NCI-H2171 (cell line): Measurements from ENCODE around the gene C2CD3.
"Not testable (repeated sequence)": the region's sequence is repeated elsewhere in the genome, so short reads cannot be mapped to it uniquely, and the experiment has no call there.

Source experiments
- DNase-seq: peaks from one replicate; lab custom pipeline; 2025; lab: John Stamatoyannopoulos, UW

C2CD3 gene

DNA sequence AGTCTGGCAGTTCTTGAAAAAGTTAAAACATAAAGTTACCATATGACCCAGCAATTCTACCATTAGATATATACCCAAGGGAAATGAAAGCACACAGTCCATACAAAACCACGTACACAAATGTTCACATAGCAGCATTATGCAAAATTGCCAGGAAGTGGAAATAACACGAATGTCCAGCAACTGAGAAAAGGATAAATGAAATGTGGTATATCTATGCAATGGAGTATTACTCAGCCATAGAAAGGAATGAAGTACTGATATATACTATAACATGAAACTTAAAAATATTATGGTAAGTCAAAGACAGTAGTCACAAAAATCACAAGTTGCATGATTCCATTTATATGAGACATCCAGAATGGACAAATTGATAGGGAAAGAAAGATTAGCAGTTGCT, 57.9 kb downstream of the C2CD3 start:
- no peak for DNase-seq

DNA sequence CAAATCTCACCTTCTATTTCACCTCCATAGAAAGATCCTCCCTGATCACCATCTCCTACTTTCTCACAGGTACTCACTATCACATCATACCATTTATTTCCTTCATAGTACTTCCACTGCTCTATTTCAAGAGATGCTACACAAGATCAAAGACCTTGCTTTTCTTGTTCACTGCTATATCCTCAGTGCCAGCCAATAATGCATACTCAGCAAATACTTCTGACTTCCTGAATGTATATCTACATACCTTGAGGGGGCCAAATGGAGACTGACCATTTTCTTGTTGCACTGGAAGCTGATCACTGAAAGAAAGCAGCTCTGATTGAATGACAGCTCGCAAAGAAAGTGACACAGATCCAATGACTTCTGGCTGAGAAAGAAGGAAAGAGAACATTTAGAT, 64.7 kb downstream of the C2CD3 start:
- no peak for DNase-seq

DNA sequence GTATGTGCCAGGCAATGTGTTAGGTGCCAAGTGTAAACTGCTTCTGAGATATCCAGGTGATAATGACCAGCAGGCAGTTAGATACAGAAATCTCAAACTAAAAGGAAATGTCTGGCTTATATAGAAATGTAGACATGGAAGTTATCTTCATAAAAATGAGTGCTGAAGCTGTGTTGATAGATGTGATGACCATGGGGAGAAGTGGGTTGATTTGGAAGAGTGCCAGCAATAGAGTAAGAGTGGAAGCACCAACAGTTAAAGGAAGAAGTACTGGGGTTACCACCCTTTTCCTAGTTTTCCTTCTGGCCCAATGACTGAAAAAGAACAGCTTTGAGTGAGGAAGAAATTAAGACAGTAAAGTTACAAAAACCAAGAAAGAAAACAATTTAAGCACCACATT, 68.5 kb downstream of the C2CD3 start:
- no peak for DNase-seq

DNA sequence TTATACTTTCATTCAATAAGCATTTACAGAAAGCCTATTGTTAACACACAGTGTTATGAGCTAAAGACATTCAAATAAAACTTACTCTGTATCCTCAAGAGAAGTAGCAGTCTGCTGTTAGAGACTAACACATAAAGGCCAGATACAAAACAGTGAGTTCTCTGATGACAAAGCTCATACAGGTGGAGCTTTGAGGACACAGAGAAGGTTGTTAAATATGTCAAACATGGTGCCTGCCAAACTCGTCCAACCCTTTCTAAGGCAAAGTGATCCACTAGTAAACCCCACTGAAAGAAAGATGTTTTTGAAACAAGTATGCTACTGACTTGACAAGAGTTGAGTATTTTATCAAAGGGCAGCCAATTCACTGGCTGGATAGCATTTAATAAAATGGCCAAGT, 70.1 kb downstream of the C2CD3 start:
- DNase-seq, result no peak

DNA sequence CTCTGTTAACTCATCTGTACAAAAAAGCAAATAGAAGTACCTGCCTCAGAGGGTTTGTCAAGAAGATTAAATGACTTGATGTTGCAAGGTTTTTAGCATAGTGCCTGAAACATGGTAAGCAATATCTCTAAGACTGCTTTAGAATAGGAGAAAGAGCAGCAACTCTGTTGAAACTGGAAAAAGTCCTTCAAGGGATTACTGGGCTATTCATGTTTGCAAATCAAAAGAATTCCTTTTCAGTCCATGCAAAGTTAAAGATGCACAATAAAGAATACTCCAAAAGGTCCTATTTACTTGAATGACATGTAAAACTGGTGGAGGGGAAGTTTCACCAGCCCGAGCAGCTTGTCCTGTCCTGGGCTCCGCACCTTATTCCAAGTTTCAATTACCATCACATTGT, 70.6 kb downstream of the C2CD3 start:
- DNase-seq, result no peak

DNA sequence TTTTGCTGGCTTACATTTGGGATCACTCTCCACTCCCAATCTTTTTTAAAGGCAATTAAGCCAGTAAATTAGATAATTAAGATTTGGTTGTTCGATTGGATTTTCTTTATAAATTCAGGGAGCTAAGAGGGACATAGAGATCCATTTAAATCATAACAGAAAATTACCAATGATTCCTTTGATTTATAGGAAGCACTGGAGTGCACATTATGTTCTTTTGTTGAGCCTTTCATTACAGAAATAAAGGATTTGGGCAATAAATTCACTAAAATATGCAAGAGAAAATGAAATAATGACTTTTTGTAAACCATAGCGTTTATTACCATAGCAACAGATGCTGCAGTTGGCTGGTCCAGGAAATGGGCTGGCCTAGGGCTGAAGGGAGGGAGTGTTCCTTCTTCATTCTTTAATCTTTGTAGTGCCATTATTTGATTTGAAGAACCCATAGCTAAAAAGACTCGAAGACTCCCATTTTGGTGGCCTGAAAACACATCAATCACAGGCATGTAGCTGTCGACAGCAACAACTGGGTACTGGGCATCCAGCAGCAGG, 73.0 kb downstream of the C2CD3 start:
- DNase-seq, result no peak

DNA sequence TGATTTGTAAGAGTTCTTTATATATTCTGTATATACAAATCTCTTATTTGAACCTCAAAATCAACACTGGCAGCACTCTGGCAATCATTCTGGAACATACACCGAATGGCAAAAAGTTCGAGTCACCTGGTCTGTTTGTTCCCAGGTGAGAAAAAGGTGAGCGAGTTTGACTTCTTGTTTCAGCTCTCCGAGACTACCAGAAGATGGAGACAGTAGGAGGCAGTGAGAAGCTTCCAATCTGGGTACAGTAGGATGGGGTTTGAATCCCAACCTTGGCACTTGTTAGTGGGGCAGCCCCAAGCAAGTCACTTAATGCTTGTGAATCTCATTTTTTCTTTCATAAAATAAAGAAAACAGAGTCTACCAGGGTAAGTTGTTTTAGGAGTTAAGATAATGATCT, 76.4 kb downstream of the C2CD3 start:
- DNase-seq, result no peak

DNA sequence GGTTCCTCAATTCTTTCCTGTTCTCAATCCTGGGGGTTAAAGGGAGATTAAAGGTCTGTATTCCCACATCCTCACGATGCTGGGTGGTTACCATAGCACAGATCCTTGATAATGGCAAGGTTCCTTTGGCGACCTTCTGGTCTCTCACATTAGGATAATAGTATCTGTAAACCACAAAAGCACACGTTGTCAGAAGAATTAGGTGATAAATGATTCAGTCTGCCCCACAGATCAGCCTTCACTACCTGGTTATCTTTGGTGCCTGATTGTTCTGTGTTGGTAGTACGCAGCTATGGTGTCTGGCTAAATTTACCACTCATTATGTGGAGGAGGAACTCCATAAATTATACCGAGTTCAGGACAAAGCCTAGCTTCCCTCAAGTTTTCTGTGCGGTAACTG, 78.4 kb downstream of the C2CD3 start:
- DNase-seq, result no peak

DNA sequence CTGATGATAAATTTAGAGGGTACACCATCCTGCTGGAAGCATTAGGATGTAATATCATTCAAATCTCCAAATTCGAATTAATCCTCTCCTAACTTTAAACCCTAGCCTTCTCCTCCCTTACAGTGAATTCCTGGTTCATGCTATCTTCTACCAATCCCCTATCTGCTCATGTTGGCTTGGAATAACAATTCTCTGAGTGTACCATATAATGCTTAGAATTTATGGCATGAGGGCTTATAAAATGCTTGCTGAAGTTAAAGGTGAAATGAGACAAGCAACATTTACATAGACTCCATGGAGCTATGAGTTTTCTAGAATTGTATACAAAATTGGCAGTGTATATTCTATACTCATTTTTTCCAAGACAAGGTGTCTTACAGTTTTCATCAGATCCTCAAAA, 79.3 kb downstream of the C2CD3 start:
- no peak for DNase-seq

DNA sequence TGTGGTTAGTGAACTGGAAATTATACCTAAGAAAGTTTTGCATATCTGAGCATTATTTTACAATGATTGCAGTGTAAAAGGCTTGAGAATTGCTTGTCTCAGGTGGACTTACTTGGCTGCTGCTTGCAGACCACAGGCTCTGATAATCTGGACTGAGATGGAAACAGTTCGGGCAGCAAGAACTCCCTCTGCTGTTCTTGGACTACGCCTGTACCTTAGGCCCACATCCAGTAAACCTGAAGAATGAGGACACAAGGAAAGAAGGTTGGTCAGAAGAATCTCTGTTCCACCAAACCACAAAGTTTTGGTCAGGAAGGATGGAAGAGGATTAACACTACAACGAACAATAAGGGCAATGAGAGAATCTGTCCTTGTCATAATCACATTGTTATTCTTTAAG, 80.1 kb downstream of the C2CD3 start:
- DNase-seq, result no peak

DNA sequence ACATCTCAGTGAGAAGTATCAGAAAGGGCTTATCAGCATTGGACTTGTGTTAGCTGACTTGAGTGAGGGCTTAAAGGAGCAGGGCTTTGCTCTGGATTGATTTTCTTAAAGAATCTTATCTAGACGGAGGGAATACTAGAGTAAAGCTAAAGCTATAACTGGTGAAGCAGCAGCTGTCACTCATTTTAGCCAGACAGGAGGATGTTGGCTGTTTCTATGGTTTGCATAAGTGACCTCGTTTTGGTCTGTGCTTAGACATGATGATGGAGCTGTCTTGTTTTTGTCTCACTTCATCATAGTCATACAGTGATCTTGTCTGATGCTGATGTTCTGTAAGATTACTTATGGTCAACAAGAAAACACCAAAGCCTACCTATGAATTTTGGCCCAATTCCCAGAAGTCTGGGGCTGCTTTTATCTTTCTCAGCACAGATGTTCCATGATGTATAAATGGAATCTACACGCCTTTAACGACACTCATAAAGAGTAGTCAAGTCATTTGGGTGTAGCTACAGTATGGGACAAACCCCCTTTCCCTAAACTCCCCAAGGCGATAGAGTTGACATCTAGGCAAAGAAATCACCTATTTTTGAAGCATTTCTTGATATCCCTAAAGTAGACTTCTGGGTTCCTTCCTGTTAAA, 84.4 kb downstream of the C2CD3 start:
- DNase-seq, result no peak

DNA sequence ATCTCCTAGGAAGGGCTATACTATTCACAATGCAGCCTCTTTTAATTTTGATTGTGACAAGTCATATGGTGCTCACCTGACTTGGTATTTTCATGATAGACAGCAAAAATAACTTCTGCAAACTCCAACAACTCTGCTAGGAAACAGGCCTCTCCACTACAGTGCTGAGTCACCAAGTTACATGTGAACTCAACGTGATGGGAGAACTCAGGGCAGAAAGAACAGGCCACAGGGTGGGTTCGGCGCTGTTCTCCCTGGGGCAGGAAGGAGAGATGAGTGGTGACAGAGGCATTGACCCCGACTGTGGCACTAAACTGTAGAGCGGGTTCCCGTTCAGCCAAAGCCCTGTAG, 85.3 kb downstream of the C2CD3 start:
- DNase-seq, result no peak

DNA sequence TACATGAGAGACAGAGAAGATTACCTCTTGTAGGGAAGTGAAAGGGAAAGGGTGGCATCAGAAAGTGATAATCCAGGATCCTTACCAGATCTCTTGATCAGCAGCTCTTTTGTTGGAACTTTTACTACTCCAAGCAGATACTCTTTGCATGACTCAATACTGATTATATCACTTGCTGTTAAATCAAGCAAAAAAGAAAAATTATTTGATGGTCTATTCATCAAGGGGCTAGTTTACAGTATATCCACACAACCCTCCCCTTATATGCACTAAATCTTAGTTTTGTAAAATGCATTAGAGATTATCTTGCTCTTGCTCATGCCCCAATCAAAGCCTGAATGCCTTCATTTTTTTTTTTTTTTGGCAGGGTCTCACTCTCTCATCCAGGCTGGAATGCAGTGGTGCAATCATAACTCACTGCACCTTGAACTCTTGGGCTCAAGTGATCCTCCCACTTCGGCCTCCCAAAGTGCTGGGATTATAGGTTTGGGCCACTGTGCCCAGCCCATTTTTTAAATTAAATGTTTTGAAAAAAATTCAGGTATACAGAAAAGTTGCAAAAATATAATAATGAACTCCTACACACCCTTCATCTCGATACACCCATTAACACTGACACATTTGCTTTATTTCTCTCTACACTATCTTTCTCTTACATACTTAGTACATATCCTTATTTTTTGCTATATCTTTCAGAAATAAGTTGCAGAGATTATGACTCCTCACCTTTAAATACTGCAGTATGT, 85.8 kb downstream of the C2CD3 start:
- no peak for DNase-seq

DNA sequence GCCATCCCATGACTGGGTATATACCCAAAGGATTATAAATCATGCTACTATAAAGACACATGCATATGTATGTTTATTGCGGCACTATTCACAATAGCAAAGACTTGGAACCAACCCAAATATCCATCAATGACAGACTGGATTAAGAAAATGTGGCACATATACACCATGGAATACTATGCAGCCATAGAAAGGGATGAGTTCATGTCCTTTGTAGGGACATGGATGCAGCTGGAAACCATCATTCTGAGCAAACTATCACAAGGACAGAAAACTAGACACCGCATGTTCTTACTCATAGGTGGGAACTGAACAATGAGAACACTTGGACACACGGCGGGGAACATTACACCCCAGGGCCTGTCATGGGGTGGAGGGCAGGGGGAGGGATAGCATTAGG, 86.9 kb downstream of the C2CD3 start:
- not testable (repeated sequence) for DNase-seq

DNA sequence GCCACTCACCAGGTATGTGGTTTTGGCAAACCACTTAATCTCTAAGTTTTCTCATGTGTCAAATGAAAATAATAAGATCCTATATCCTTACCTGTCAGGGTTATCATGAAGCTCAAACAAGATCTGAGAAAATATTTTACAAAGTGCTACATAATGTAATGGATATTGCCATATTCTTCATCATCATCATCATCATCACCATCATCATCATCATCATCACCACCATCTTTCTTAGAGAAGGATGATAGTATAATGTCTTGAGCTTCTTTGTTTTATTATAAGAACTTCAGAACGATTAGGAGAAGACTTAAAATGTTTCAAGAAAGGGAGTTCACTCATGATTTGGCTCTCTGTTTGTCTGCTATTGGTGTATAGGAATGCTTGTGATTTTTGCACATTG, 89.4 kb downstream of the C2CD3 start:
- no peak for DNase-seq

DNA sequence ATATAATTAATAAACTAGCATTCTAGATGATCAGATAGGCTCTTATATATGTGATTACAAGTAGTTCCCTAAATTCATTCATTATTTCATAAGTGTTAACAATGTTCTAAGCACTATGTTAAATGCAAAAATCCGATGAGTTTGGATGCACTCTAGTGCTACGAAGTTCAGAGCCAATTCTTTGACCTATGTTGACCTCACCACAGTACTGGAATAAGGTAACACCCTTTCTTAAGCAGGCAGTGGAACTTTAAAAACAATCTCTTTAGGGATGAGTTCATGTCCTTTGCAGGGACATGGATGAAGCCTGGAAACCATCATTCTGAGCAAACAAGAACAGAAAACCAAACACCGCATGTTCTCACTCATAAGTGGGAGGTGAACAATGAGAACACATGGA, 93.6 kb downstream of the C2CD3 start:
- DNase-seq, result no peak

DNA sequence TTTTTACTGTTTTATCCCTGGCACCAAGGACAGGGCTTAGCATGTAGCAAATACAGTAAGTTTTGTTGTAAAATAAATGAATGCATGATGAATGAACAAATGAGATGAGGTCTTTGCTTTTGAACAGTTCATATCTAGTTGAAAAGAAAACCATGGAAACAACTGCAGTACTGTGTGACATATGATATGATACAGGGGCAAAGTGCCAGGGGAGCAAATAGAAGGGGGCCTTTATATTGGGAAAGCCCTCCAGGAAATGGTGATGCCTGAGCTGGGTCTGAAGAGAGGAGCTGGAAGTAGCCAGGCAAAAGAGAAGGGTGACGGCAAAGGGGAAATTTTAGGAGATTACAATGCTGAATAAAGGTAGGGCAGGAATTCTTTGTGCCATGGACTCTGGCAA, 98.1 kb downstream of the C2CD3 start:
- DNase-seq, result no peak

DNA sequence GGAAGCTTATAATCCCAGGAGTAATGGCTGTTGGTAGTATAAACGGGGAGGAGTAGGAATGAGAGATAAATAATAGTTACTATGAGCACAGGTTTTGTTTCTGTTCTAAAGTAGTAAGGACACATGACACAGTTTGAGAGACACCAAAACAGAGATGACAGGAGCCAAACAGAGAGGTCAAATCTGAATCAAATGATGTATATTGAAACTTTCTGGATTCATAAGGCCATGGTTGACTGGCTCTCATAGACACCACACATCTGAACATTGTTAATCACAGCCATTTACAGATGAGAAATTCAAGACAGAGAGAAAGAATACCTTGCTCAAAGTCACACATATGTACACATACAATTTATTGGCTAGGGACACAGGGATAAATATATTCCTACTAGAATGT, 98.5 kb downstream of the C2CD3 start:
- DNase-seq, result no peak

DNA sequence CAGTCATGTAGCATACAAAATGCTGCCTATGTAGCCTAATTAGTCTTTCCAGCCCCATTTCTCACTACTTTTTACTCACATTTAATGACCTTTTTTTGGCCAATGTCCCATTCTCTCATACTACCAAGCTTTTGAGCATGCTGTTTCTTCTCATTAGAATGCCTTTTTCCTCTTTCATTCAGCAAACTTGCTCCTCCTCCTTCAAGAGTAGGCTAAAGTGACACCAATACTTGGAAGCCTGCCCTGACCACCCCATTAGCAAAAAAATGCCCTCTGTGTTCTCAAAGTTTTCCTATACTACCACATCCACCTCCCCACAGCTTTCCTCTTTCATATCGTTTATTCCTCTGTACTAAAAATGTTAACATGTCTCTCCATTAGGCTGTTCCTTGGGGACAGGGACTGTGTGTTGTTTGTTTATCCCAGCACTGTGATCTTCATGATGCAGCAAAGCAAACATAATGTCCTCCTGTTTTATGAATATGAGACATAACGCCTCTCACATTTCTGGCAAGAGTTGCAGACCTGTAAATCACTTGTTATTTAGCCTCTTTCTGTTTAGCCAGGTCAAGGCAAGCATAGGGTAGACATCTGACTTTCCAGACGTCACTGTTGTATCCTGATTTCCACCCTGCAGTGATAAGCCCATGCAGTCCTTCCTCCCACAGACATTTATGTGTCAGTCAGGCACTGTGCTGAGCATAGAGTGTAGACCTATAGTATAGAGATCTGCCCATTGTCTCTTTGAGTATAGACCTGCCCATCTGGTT, 99.9 kb downstream of the C2CD3 start:
- no peak for DNase-seq

DNA sequence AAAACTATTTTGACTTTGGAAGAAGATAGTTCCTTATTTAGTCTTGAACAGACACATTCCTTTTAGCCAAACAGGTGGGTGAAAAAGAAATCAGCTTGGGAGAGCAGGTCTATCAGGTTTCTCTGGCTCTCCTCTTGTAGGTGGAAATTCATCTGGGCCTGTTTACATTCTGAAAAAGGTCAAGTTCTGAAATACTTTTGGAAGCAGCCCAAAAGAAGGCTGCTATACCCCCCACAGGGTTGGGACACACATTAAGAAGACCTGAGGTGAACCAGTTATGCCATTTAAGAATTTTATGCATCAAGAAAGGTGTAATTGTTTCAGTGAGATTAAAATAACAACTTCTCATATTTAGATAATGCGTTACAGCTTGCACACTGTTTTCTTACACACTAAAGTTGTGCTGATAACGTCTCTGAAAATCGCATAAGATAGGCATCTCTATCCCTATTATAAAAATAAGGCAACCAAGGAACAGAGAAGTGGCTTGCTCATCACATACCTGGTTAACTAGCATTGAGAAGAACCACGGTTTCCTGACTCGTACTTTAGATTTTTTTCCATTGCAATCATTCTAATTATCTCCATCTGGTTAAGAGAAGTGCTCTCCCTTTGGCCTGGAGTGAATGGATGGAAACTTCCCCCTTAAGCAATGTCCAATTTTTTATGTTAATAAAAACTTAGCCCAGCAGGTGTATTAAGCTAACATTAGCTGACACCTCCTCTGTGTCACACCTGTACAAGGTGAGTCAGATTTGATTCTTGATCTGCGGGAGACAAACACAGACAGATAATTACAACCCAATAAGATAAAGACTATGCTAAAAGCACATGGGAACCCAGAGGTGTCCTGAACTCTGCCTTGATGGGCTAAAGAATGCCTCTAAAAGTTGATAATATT, 101.4 kb downstream of the C2CD3 start:
- DNase-seq, result no peak

DNA sequence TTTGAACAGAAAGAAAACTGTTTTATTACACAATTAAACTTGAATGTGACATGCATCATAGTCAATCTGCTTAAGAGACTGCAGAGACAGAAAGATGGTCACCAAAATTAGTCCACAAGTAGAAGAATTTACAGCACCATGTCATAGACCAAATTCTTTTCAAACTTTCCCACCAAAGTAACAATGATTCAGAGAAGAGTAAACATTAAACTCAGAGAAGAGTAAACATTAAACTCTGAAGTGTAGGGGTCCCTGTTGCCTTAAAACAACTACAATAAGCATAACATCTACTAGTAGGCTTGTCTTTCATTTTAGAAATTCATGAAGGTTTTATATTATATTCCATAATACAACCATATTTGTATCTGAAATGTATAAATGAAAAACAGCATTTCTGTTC, 104.1 kb downstream of the C2CD3 start:
- not testable (repeated sequence) for DNase-seq

DNA sequence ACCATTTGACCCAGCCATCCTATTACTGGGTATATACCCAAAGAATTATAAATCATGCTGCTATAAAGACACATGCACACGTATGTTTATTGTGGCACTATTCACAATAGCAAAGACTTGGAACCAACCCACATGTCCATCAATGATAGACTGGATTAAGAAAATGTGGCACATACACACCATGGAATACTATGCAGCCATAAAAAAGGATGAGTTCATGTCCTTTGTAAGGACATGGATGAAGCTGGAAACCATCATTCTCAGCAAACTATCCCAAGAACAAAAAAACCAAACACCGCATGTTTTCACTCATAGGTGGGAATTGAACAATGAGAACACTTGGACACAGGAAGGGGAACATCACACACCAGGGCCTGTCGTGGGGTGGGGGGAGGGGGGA, 105.3 kb downstream of the C2CD3 start:
- DNase-seq, result not testable (repeated sequence)
